Thoracic aorta (tissue), 2 donors: ENCODE data around the gene EXOC6. TPM values are rescaled to one million over a fixed set of nuclear protein-coding genes. Genes with fewer than 3 reads are reported as not detected.

ENCODE experiments used
- ATAC-seq: fragments of 150-250 bp; one replicate; pipeline ENCODE4 v1.8.0; 2017; ENCODE audit warnings: low read depth; ENCODE audit not compliant: insufficient number of reproducible peaks, low FRiP score
- DNase-seq: peaks from one replicate; pipeline ENCODE4 v3.0.0-alpha.2; 2020; ENCODE audit warnings: low spot score
- H3K27ac ChIP-seq, 2 donors: fragments of 200-600 bp; sonication (generic); 1 replicate in 1 of 2; 2 replicates in 1 of 2; pipeline ENCODE4 v1.5.1; 2016; ENCODE audit warnings: mild to moderate bottlenecking in 2 of 2, moderate library complexity in 2 of 2
- H3K27me3 ChIP-seq: fragments of 200-600 bp; sonication (generic); replicated peaks from 2 replicates; pipeline ENCODE4 v1.6.0; 2016; ENCODE audit warnings: mild to moderate bottlenecking; ENCODE audit not compliant: insufficient read depth
- H3K36me3 ChIP-seq: fragments of 200-600 bp; sonication (generic); one replicate; pipeline ENCODE4 v1.5.1; 2016
- H3K4me1 ChIP-seq, 2 donors: fragments of 200-600 bp; sonication (generic); 1 replicate in 1 of 2; 2 replicates in 1 of 2; pipeline versions ENCODE4 v1.5.1 to v1.6.0; 2016; ENCODE audit warnings: low read depth in 2 of 2, mild to moderate bottlenecking in 1 of 2; ENCODE audit not compliant: control insufficient read depth in 1 of 2
- H3K4me3 ChIP-seq: fragments of 200-600 bp; sonication (generic); 2 replicates; pipeline ENCODE4 v1.5.1; 2016; ENCODE audit warnings: mild to moderate bottlenecking
- H3K9me3 ChIP-seq: fragments of 200-600 bp; sonication (generic); 2 replicates; pipeline ENCODE4 v1.5.1; 2016
- total RNA-seq, 2 donors: library from RNA; depleted of rRNA; stranded (reverse); fragments of >200 nt; gene quantifications; one replicate each; pipeline versions ENCODE4 v1.1.0 to v1.2.3, GENCODE V29; 2016
- TF ChIP-seq, protein P1 (sequence below): fragments of 200-600 bp; sonication (generic); IDR thresholded peaks from one replicate; pipeline ENCODE4 v1.5.1; 2019; ENCODE audit warnings: antibody characterized with exemption

Gene EXOC6
- total RNA-seq, 2 donors from 2014 or later: 13.3 to 16.8 TPM

DNA sequence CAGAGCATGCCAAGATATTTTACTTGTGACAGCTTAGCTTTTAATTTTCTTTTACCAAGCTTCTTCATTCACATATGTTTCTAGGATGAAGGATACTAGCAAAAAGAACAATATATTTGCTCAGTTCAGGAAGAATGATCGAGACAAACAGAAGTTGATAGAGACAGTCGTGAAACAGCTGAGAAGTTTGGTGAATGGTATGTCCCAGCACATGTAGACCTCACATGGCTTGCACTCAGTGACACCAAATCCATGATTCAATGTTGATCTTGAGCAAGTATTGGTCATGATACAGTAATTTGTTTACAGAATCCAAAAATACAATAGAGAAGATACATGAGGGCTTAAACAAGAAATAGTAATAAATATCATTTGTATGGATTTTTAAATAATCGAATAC lies 209.8 kb downstream of the EXOC6 start:
- no peaks in the 10 kb centered on the region for H3K36me3 ChIP-seq
- H3K4me3 ChIP-seq: no peak overlapping the region
- H3K27ac ChIP-seq: no peak overlapping the region
- no peaks in the 10 kb centered on the region for H3K27me3 ChIP-seq
- TF ChIP-seq, protein P1, sequence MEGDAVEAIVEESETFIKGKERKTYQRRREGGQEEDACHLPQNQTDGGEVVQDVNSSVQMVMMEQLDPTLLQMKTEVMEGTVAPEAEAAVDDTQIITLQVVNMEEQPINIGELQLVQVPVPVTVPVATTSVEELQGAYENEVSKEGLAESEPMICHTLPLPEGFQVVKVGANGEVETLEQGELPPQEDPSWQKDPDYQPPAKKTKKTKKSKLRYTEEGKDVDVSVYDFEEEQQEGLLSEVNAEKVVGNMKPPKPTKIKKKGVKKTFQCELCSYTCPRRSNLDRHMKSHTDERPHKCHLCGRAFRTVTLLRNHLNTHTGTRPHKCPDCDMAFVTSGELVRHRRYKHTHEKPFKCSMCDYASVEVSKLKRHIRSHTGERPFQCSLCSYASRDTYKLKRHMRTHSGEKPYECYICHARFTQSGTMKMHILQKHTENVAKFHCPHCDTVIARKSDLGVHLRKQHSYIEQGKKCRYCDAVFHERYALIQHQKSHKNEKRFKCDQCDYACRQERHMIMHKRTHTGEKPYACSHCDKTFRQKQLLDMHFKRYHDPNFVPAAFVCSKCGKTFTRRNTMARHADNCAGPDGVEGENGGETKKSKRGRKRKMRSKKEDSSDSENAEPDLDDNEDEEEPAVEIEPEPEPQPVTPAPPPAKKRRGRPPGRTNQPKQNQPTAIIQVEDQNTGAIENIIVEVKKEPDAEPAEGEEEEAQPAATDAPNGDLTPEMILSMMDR: no peak
- H3K9me3 ChIP-seq: no peaks in the 10 kb centered on the region
- DNase-seq (no peak), ATAC-seq (no peak)
- H3K4me1 ChIP-seq: peaks cover 8 to 29% of the 10 kb centered on the region in 2 donors

- Histone ChIP-seq H3K27me3 (no peaks in the 10 kb centered on the region), H3K36me3 (no peaks in the 10 kb centered on the region), H3K4me3 (no peak within 1 kb of the TSS), H3K9me3 (no peaks in the 10 kb centered on the region), H3K4me1 (peaks cover 8 to 33% of the 10 kb centered on the region in 2 donors), H3K27ac (no peak within 1 kb of the TSS)
- TF ChIP-seq, protein P1: no peak
- ATAC-seq (no peak), DNase-seq (no peak)
Measured at GRCh38 chr10:93059975-93060886, 211.9 kb downstream of the EXOC6 start, which contains the start of gene CYP26C1. CYP26C1 (plus strand) TSS chr10:93060798; CDS start chr10:93061264, 466 bp downstream.

GRCh38 chr10:93060887-93061593 lies 212.7 kb downstream of the EXOC6 start:
- Histone ChIP-seq H3K36me3 (no peaks in the 10 kb centered on the region), H3K4me1 (peaks cover 8 to 36% of the 10 kb centered on the region in 2 donors), H3K27ac (no peak overlapping the region), H3K27me3 (no peaks in the 10 kb centered on the region), H3K4me3 (no peak overlapping the region), H3K9me3 (no peaks in the 10 kb centered on the region)
- ATAC-seq (no peak), DNase-seq (no peak)
- TF ChIP-seq, protein P1: no peak

GRCh38 chr10:93061594-93062513 lies 213.5 kb downstream of the EXOC6 start:
- TF ChIP-seq, protein P1: no peak
- no peak overlapping the region for H3K27ac ChIP-seq
- peaks cover 6% of the 10 kb centered on the region for H3K27me3 ChIP-seq
- H3K4me1 ChIP-seq: peaks cover 8 to 38% of the 10 kb centered on the region in 2 donors
- H3K9me3 ChIP-seq: no peaks in the 10 kb centered on the region
- DNase-seq: no peak
- H3K36me3 ChIP-seq: no peaks in the 10 kb centered on the region
- ATAC-seq: no peak
- H3K4me3 ChIP-seq: peak overlapping the region; percentile 56
